ENCODE data around the gene ATF6. TPM values are rescaled to one million over a fixed set of nuclear protein-coding genes. Genes with fewer than 3 reads are reported as not detected.

Gene ATF6
- total and polyA plus RNA-seq, 2 of the 4 experiments (the other 2 are of a cell fraction), result 12.2 to 17.6 TPM

- no peak overlapping the region for H3K27ac ChIP-seq (ENCODE audit: insufficient read depth, low read length)
- H3K23ac ChIP-seq (ENCODE audit: low read depth, low read length), result no peak overlapping the region
- POLR2A ChIA-PET (ENCODE audit: unreplicated experiment), result no interaction called here
- no peak overlapping the region for H2BK20ac ChIP-seq (ENCODE audit: low read depth, low read length)
- H3K4ac ChIP-seq (ENCODE audit: low read depth, low read length), result no peak overlapping the region
- H3K79me1 ChIP-seq (ENCODE audit: low read depth in 1 of 2, low read length in 2 of 2), result peaks cover 9 to 50% of the 10 kb centered on the region in 2 experiments; a peak in 3 of 4 replicates
- H3K14ac ChIP-seq (replicated peaks; ENCODE audit: low read depth, low read length), result no peak overlapping the region
- H4K8ac ChIP-seq (ENCODE audit: low read depth in 2 of 2, low read length in 2 of 2), result no peak overlapping the region
- H2AFZ ChIP-seq (replicated peaks; ENCODE audit: low read length, poor library complexity), result no peak overlapping the region
- H2AK9ac ChIP-seq (replicated peaks; ENCODE audit: low read depth, low read length, poor library complexity), result no peak overlapping the region
- H3K9me1 ChIP-seq (ENCODE audit: insufficient read depth, low read length), result peaks cover 2% of the 10 kb centered on the region; the same call in 1 of the 2 replicates
- H3K36me3 ChIP-seq (ENCODE audit: control insufficient read depth, insufficient read depth, low read length), result no peaks in the 10 kb centered on the region
- H2BK15ac ChIP-seq (ENCODE audit: low read depth, low read length), result no peak overlapping the region
- peaks cover 3% of the 10 kb centered on the region; the same call in 1 of the 2 replicates for H4K20me1 ChIP-seq (ENCODE audit: insufficient read depth, low read length)
- CTCF ChIA-PET, result no interaction called here
- intact Hi-C loops (cut with micrococcal nuclease) (loop anchor here (10.0 kb wide), 1 partner anchor 756 kb away; no protein-coding TSS in a partner anchor), dilution Hi-C loops (cut with HindIII; ENCODE audit: low sequenced_read_pairs, unreplicated experiment) (no loop called here), in situ Hi-C loops (cut with MboI; ENCODE audit: low sequenced_read_pairs) (no loop called here)
- ATAC-seq (ENCODE audit: low read depth) (no peak), DNase-seq (no peak)
- H4K91ac ChIP-seq (ENCODE audit: insufficient read depth, low read depth, low read length), result no peak overlapping the region
- no peak overlapping the region for H2BK120ac ChIP-seq (ENCODE audit: low read depth, low read length)
- no peaks in the 10 kb centered on the region for H3K9me3 ChIP-seq (ENCODE audit: control insufficient read depth, insufficient read depth, low read length)
- no peak overlapping the region for H3K18ac ChIP-seq (ENCODE audit: low read depth, low read length)
- H2BK5ac ChIP-seq (ENCODE audit: low read depth, low read length, poor library complexity, severe bottlenecking), result no peak overlapping the region
- no peak overlapping the region for H4K5ac ChIP-seq (ENCODE audit: low read depth, low read length)
- TF ChIP-seq CEBPB (IDR thresholded peaks at IDR 0.05; ENCODE audit: low read depth, low read length), result no peak
- no peak for TF ChIP-seq BHLHE40 (IDR thresholded peaks at IDR 0.05; ENCODE audit: low read depth, low read length)
- TF ChIP-seq, protein P1, sequence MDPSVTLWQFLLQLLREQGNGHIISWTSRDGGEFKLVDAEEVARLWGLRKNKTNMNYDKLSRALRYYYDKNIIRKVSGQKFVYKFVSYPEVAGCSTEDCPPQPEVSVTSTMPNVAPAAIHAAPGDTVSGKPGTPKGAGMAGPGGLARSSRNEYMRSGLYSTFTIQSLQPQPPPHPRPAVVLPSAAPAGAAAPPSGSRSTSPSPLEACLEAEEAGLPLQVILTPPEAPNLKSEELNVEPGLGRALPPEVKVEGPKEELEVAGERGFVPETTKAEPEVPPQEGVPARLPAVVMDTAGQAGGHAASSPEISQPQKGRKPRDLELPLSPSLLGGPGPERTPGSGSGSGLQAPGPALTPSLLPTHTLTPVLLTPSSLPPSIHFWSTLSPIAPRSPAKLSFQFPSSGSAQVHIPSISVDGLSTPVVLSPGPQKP (IDR thresholded peaks at IDR 0.05; ENCODE audit: borderline replicate concordance, low read depth, low read length), result no peak
- TF ChIP-seq MAFK (IDR thresholded peaks at IDR 0.05; ENCODE audit: low read depth, low read length), result no peak
- TF ChIP-seq RCOR1 (IDR thresholded peaks at IDR 0.05; ENCODE audit: insufficient replicate concordance, low read length), result no peak
- TF ChIP-seq CHD1 (IDR thresholded peaks at IDR 0.05; ENCODE audit: low read depth, low read length), result no peak
- no peak for TF ChIP-seq MAZ (IDR thresholded peaks at IDR 0.05; ENCODE audit: borderline replicate concordance, low read depth, low read length)
- no peak for TF ChIP-seq RFX5 (IDR thresholded peaks at IDR 0.05; ENCODE audit: low read depth, low read length)
- TF ChIP-seq MXI1 (IDR thresholded peaks at IDR 0.05; ENCODE audit: borderline replicate concordance, low read depth, low read length), result no peak
- TF ChIP-seq POLR2A (IDR thresholded peaks at IDR 0.05; ENCODE audit: low read depth, low read length), result no peak
- TF ChIP-seq, protein P2, sequence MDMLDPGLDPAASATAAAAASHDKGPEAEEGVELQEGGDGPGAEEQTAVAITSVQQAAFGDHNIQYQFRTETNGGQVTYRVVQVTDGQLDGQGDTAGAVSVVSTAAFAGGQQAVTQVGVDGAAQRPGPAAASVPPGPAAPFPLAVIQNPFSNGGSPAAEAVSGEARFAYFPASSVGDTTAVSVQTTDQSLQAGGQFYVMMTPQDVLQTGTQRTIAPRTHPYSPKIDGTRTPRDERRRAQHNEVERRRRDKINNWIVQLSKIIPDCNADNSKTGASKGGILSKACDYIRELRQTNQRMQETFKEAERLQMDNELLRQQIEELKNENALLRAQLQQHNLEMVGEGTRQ (IDR thresholded peaks at IDR 0.05; ENCODE audit: low read depth, low read length), result no peak
- no peak for TF ChIP-seq SMC3 (IDR thresholded peaks at IDR 0.05; ENCODE audit: low read depth, low read length)
- no peak for TF ChIP-seq NFE2L2 (IDR thresholded peaks at IDR 0.05; ENCODE audit: low read depth, low read length)
- TF ChIP-seq, protein P3, sequence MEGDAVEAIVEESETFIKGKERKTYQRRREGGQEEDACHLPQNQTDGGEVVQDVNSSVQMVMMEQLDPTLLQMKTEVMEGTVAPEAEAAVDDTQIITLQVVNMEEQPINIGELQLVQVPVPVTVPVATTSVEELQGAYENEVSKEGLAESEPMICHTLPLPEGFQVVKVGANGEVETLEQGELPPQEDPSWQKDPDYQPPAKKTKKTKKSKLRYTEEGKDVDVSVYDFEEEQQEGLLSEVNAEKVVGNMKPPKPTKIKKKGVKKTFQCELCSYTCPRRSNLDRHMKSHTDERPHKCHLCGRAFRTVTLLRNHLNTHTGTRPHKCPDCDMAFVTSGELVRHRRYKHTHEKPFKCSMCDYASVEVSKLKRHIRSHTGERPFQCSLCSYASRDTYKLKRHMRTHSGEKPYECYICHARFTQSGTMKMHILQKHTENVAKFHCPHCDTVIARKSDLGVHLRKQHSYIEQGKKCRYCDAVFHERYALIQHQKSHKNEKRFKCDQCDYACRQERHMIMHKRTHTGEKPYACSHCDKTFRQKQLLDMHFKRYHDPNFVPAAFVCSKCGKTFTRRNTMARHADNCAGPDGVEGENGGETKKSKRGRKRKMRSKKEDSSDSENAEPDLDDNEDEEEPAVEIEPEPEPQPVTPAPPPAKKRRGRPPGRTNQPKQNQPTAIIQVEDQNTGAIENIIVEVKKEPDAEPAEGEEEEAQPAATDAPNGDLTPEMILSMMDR (conservative IDR thresholded peaks at IDR 0.05; ENCODE audit: low read depth, low read length), result no peak
- no peak for TF ChIP-seq RAD21 (IDR thresholded peaks at IDR 0.05; ENCODE audit: low read length)
- no peak for TF ChIP-seq FOS (IDR thresholded peaks at IDR 0.05; ENCODE audit: low read depth, low read length)
- H3K9ac ChIP-seq (ENCODE audit: low read depth, low read length), result no peak overlapping the region
- no peak overlapping the region for H3K56ac ChIP-seq (ENCODE audit: extremely low read depth, insufficient read depth, low read length)
- no TSS peak for BruUV-seq (replicated peaks)
- no peak overlapping the region for H2AK5ac ChIP-seq (ENCODE audit: low read depth, low read length)
- no peaks in the 10 kb centered on the region for H3K27me3 ChIP-seq (ENCODE audit: control insufficient read depth, insufficient read depth, low read length)
- H3K4me3 ChIP-seq (ENCODE audit: insufficient read depth, low read depth, low read length), result no peak overlapping the region
- no peak overlapping the region for H3K4me2 ChIP-seq (ENCODE audit: low read depth, low read length)
- H3K4me1 ChIP-seq (ENCODE audit: control insufficient read depth, insufficient read depth, low read length), result no peaks in the 10 kb centered on the region
Observed at GRCh38 chr1:161768986-161769672, 3.0 kb downstream of the ATF6 start.
